HepG2 (cell line): ENCODE measurements around the gene PTPN14. TPM values are rescaled to one million over a fixed set of nuclear protein-coding genes. Genes with fewer than 3 reads are reported as not detected.

Experiments
- ATAC-seq: fragments of 200-7000 bp; cut with Tn5 transposase; 3 replicates; pipeline ENCODE4 v1.9.1; 2020; ENCODE audit warnings: mild to moderate bottlenecking, moderate library complexity
- BruUV-seq: library from RNA; stranded (reverse); fragments of 400-500 nt; replicated peaks from 2 replicates; lab custom pipeline; 2021; lab: Mats Ljungman, UMichigan
- CTCF ChIA-PET: fragments of 300-600 bp; formaldehyde crosslinking; extraction: SDS; loops from one replicate; lab custom pipeline; 2021; ENCODE audit warnings: low total read pairs, inconsistent platforms, low intra/inter-chr PET ratio; lab: Yijun Ruan, JAX
- POLR2A ChIA-PET: fragments of 350-600 bp; sonication (Branson Sonifier 250); formaldehyde crosslinking; loops from one replicate; lab custom pipeline; 2020; ENCODE audit warnings: antibody characterized with exemption, inconsistent platforms; lab: Yijun Ruan, JAX
- DNase-seq: peaks from one replicate; pipeline ENCODE4 v3.0.0-alpha.2; 2015; ENCODE audit warnings: low spot score
- FAIRE-seq: peaks from 3 replicates; lab custom pipeline; 2011; peaks lifted over from hg19 to GRCh38; lab: Jason Lieb, UNC
- H2AFZ ChIP-seq: one replicate; pipeline ENCODE4 v1.6.1; 2011; ENCODE audit warnings: low read length, inconsistent platforms
- H3K27ac ChIP-seq: fragments of 300-600 bp; 3 replicates; pipeline ENCODE4 v1.8.0; 2011; ENCODE audit warnings: mixed run types, mild to moderate bottlenecking, mixed read lengths, low read length, inconsistent platforms; ENCODE audit not compliant: insufficient read depth; ENCODE audit errors: extremely low read length
- H3K27me3 ChIP-seq, 2 experiments: fragments of 200-600 bp in 1 of 2; 2 replicates in 1 of 2; 3 replicates in 1 of 2; pipeline versions ENCODE4 v1.6.0 to v1.8.0; 2011; ENCODE audit warnings: low read length in 2 of 2, mild to moderate bottlenecking in 2 of 2, moderate library complexity in 2 of 2, inconsistent platforms in 1 of 2; ENCODE audit not compliant: insufficient read depth in 2 of 2, control insufficient read depth in 1 of 2
- H3K36me3 ChIP-seq, 2 experiments: fragments of 200-600 bp in 1 of 2; replicated peaks in 1 of 2; 2 replicates in 1 of 2; 3 replicates in 1 of 2; pipeline versions ENCODE4 v1.5.1 to v1.8.0; 2011; ENCODE audit warnings: low read length in 2 of 2, inconsistent platforms in 1 of 2; ENCODE audit not compliant: insufficient read depth in 2 of 2, control insufficient read depth in 1 of 2
- H3K4me1 ChIP-seq: 2 replicates; pipeline ENCODE4 v1.5.1; 2012; ENCODE audit warnings: low read length, inconsistent platforms; ENCODE audit not compliant: insufficient read depth
- H3K4me2 ChIP-seq: 2 replicates; pipeline ENCODE4 v1.6.0; 2011; ENCODE audit warnings: low read depth, low read length, inconsistent platforms
- H3K4me3 ChIP-seq, 3 experiments: fragments of 200-600 bp in 1 of 3; sonication (generic), shearing (Covaris generic) in 1 of 3; replicated peaks in 1 of 3; 2 replicates each; pipeline ENCODE4 v1.5.1; 2011 to 2016; ENCODE audit warnings: low read length in 3 of 3, inconsistent platforms in 2 of 3, low read depth in 2 of 3, mild to moderate bottlenecking in 2 of 3, control low read depth in 1 of 3, mixed read lengths in 1 of 3; ENCODE audit not compliant: insufficient read depth in 1 of 3
- H3K79me2 ChIP-seq: one replicate; pipeline ENCODE4 v1.6.1; 2011; ENCODE audit warnings: low read length, inconsistent platforms; ENCODE audit not compliant: insufficient read depth
- H3K9ac ChIP-seq: 2 replicates; pipeline ENCODE4 v1.6.0; 2011; ENCODE audit warnings: mild to moderate bottlenecking, low read depth, low read length, inconsistent platforms; ENCODE audit not compliant: insufficient read depth
- H3K9me3 ChIP-seq: 2 replicates; pipeline ENCODE4 v1.5.1; 2012; ENCODE audit warnings: mild to moderate bottlenecking, low read length
- H4K20me1 ChIP-seq: 2 replicates; pipeline ENCODE4 v1.6.0; 2011; ENCODE audit warnings: inconsistent platforms, mild to moderate bottlenecking, low read length, moderate library complexity; ENCODE audit not compliant: insufficient read depth
- ESRRA ChIP-seq: sonication (generic); formaldehyde crosslinking; IDR thresholded peaks from 2 replicates; pipeline ENCODE4 v1.5.1; 2020; ENCODE audit warnings: mild to moderate bottlenecking, low read depth, missing genetic modification reagents
- MEF2D ChIP-seq: sonication (generic); formaldehyde crosslinking; IDR thresholded peaks from 2 replicates; pipeline ENCODE4 v1.5.1; 2020; ENCODE audit warnings: mild to moderate bottlenecking, missing genetic modification reagents
- SRSF4 ChIP-seq: fragments of 200-400 bp; formaldehyde crosslinking; IDR thresholded peaks from one replicate; pipeline ENCODE4 v1.6.1; 2018; ENCODE audit warnings: mild to moderate bottlenecking, low read depth, low read length, moderate library complexity; ENCODE audit not compliant: poor library complexity, severe bottlenecking
- ZNF333 ChIP-seq: sonication (generic); formaldehyde crosslinking; IDR thresholded peaks from 2 replicates; pipeline ENCODE4 v1.4.0; 2020; ENCODE audit warnings: mild to moderate bottlenecking, missing genetic modification reagents, borderline replicate concordance
- ZNF572 ChIP-seq: sonication (generic); formaldehyde crosslinking; IDR thresholded peaks from 2 replicates; pipeline ENCODE4 v1.5.1; 2020; ENCODE audit warnings: mild to moderate bottlenecking, missing genetic modification reagents
- WGBS: methylation state at CpG from one replicate; pipeline ENCODE4 v1.1.6; 2017; ENCODE audit warnings: low lambda C conversion rate; 5-methylcytosine and 5-hydroxymethylcytosine counted together
- in situ Hi-C: cut with HindIII; loops from 2 replicates; pipeline ENCODE4 v1.10.0; 2017; ENCODE audit warnings: low pct_unique_long_range_greater_than_20kb; ENCODE audit not compliant: extremely low pct_ligation_motif_present
- intact Hi-C: fragments of 100-400 bp; cut with micrococcal nuclease; formaldehyde crosslinking; loops from one replicate; pipeline ENCODE4 v1.10.0; 2022; ENCODE audit not compliant: unreplicated experiment
- polyA plus RNA-seq, 8 experiments: library from polyadenylated mRNA; depleted of rRNA in 3 of 8; stranded (reverse) in 7 of 8; unstranded in 1 of 8; fragments of >200 nt; fragmentation: Illumina TruSeq in 4 of 8; extraction: Trizol in 4 of 8; gene quantifications; 2 replicates each; pipeline versions ENCODE4 v1.2.1 to v1.2.3, GENCODE V29; 2011 to 2016; ENCODE audit warnings: low read depth in 4 of 8, missing spikeins in 1 of 8, mixed read lengths in 1 of 8; ENCODE audit not compliant: insufficient read depth in 1 of 8
- total RNA-seq, 5 experiments: library from RNA; depleted of rRNA; stranded (reverse); fragments of >200 nt; fragmentation: Illumina TruSeq; extraction: Trizol; gene quantifications; 2 replicates each; pipeline ENCODE4 v1.2.3, GENCODE V29; 2016; ENCODE audit warnings: low read depth in 1 of 5
- TF ChIP-seq, protein P1 (sequence below): sonication (generic); formaldehyde crosslinking; IDR thresholded peaks from 2 replicates; pipeline ENCODE4 v1.5.0; 2020; ENCODE audit warnings: mild to moderate bottlenecking, missing genetic modification reagents
- TF ChIP-seq, protein P2 (sequence below): sonication (generic); formaldehyde crosslinking; conservative IDR thresholded peaks from 2 replicates; pipeline ENCODE4 v1.4.0; 2020; ENCODE audit warnings: missing genetic modification reagents
- TF ChIP-seq, protein P3 (sequence below): sonication (generic); formaldehyde crosslinking; IDR thresholded peaks from 2 replicates; pipeline ENCODE4 v1.4.0; 2020; ENCODE audit warnings: missing genetic modification reagents

PTPN14 gene
- total and polyA plus RNA-seq, 2 of the 13 experiments (the other 11 are each of a cell fraction or from before 2014, with no cell fraction given), result 3.9 to 4.7 TPM

DNA sequence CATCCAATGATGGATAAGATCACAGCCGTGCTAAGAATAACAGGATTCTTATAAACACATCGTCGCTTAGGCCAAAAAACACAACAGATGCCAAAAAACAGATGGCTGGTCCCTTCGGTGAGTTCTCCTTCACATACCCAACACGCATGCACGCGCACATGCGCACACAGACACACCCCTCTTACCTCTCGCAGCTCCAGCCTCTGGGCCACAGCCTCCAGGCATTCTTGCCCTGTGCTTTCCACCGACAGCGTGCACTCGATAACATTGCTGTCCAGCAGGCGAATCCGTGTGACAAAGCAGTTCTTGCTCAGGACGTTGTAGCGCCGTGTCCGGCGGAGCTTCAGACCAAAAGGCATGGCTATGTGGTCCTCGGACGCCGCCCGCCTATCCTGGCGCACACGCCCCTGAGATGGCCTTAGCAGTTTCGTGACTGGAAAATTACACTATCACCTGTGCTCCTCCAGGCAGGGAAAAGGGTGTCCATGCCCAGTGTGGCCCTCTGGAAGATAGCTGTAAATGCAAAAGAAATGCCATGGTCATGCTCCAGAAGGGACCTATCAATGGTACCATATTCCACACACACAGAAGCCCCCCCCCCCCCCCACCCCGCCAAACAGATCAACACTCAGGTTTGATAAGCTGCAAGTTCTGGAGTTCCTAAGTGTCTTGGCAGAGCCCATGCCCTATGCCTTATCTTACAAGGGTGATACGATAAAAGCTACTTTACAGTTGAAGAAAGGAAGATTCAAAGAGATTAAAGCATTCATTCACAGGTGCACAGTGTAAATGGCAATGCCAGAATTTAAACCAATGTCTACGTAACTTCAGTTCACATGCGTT is 86.7 kb downstream of the PTPN14 start:
- H3K27ac ChIP-seq, result no peak overlapping the region
- no TSS peak for BruUV-seq
- no peak overlapping the region for H3K9ac ChIP-seq
- POLR2A ChIA-PET, result no interaction called here
- DNase-seq (no peak), ATAC-seq (no peak), FAIRE-seq (no peak)
- H3K4me3 ChIP-seq, result no peak overlapping the region
- H2AFZ ChIP-seq, result no peak overlapping the region
- in situ Hi-C loops (no loop called here), intact Hi-C loops (loop anchor here (5.0 kb wide), 2 partner anchors 43 to 88 kb away; partner anchors contain the start of gene PTPN14)
- H3K79me2 ChIP-seq, result peaks cover 1% of the 10 kb centered on the region
- WGBS, result 94% methylated on average over 30 of the region's 30 CpGs
- H3K4me2 ChIP-seq, result no peak overlapping the region
- H3K9me3 ChIP-seq, result no peaks in the 10 kb centered on the region
- TF ChIP-seq ESRRA (CRISPR knock-in tag), result no peak
- no peak for TF ChIP-seq SRSF4
- TF ChIP-seq, protein P1, sequence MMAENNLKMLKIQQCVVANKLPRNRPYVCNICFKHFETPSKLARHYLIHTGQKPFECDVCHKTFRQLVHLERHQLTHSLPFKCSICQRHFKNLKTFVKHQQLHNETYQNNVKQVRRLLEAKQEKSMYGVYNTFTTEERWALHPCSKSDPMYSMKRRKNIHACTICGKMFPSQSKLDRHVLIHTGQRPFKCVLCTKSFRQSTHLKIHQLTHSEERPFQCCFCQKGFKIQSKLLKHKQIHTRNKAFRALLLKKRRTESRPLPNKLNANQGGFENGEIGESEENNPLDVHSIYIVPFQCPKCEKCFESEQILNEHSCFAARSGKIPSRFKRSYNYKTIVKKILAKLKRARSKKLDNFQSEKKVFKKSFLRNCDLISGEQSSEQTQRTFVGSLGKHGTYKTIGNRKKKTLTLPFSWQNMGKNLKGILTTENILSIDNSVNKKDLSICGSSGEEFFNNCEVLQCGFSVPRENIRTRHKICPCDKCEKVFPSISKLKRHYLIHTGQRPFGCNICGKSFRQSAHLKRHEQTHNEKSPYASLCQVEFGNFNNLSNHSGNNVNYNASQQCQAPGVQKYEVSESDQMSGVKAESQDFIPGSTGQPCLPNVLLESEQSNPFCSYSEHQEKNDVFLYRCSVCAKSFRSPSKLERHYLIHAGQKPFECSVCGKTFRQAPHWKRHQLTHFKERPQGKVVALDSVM (CRISPR knock-in tag), result no peak
- TF ChIP-seq, protein P2, sequence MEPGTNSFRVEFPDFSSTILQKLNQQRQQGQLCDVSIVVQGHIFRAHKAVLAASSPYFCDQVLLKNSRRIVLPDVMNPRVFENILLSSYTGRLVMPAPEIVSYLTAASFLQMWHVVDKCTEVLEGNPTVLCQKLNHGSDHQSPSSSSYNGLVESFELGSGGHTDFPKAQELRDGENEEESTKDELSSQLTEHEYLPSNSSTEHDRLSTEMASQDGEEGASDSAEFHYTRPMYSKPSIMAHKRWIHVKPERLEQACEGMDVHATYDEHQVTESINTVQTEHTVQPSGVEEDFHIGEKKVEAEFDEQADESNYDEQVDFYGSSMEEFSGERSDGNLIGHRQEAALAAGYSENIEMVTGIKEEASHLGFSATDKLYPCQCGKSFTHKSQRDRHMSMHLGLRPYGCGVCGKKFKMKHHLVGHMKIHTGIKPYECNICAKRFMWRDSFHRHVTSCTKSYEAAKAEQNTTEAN (CRISPR knock-in tag), result no peak
- no peak for TF ChIP-seq ZNF333 (CRISPR knock-in tag)
- TF ChIP-seq MEF2D, result no peak
- no peak for TF ChIP-seq ZNF572 (CRISPR knock-in tag)
- TF ChIP-seq, protein P3, sequence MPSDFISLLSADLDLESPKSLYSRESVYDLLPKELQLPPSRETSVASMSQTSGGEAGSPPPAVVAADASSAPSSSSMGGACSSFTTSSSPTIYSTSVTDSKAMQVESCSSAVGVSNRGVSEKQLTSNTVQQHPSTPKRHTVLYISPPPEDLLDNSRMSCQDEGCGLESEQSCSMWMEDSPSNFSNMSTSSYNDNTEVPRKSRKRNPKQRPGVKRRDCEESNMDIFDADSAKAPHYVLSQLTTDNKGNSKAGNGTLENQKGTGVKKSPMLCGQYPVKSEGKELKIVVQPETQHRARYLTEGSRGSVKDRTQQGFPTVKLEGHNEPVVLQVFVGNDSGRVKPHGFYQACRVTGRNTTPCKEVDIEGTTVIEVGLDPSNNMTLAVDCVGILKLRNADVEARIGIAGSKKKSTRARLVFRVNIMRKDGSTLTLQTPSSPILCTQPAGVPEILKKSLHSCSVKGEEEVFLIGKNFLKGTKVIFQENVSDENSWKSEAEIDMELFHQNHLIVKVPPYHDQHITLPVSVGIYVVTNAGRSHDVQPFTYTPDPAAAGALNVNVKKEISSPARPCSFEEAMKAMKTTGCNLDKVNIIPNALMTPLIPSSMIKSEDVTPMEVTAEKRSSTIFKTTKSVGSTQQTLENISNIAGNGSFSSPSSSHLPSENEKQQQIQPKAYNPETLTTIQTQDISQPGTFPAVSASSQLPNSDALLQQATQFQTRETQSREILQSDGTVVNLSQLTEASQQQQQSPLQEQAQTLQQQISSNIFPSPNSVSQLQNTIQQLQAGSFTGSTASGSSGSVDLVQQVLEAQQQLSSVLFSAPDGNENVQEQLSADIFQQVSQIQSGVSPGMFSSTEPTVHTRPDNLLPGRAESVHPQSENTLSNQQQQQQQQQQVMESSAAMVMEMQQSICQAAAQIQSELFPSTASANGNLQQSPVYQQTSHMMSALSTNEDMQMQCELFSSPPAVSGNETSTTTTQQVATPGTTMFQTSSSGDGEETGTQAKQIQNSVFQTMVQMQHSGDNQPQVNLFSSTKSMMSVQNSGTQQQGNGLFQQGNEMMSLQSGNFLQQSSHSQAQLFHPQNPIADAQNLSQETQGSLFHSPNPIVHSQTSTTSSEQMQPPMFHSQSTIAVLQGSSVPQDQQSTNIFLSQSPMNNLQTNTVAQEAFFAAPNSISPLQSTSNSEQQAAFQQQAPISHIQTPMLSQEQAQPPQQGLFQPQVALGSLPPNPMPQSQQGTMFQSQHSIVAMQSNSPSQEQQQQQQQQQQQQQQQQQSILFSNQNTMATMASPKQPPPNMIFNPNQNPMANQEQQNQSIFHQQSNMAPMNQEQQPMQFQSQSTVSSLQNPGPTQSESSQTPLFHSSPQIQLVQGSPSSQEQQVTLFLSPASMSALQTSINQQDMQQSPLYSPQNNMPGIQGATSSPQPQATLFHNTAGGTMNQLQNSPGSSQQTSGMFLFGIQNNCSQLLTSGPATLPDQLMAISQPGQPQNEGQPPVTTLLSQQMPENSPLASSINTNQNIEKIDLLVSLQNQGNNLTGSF, result no peak
- no peaks in the 10 kb centered on the region for H3K27me3 ChIP-seq
- H3K36me3 ChIP-seq, result no peaks in the 10 kb centered on the region
- H3K4me1 ChIP-seq, result peaks cover 31% of the 10 kb centered on the region
- H4K20me1 ChIP-seq, result no peaks in the 10 kb centered on the region
- CTCF ChIA-PET, result no interaction called here
